HL-60 (cell line): ENCODE data around the gene ADIG.

Experiments used
- CTCF ChIP-seq: IDR thresholded peaks from one replicate; pipeline ENCODE4 v1.5.1; 2011; ENCODE audit warnings: low read length, control low read depth, inconsistent platforms; ENCODE audit not compliant: insufficient read depth
- POLR2AphosphoS5 ChIP-seq: IDR thresholded peaks from 2 replicates; pipeline ENCODE4 v1.6.1; 2012; ENCODE audit warnings: low read depth

GRCh38 chr20:38612751-38613515 lies 31.9 kb downstream of the ADIG start:
- TF ChIP-seq POLR2AphosphoS5 (no peak), CTCF (no peak)
